ENCODE measurements around the gene RAB9A. TPM values are rescaled to one million over a fixed set of nuclear protein-coding genes. Genes with fewer than 3 reads are reported as not detected.

The RAB9A gene
- total RNA-seq, 2 experiments from 2014 or later = 30.8 to 31.7 TPM

Other genes with a start within 250 kb of the RAB9A start
- 1 to 10 TPM; 2.1 to 2.7 TPM for gene EGFL6, start 119.5 kb upstream of the RAB9A start, total RNA-seq
- gene TCEANC, start 36.0 kb upstream of the RAB9A start, total RNA-seq = 1 to 10 TPM; 1.3 to 1.4 TPM
- 10 to 100 TPM; 16.0 to 19.2 TPM for gene TRAPPC2, start 45.5 kb downstream of the RAB9A start, total RNA-seq
- gene OFD1, start 45.6 kb downstream of the RAB9A start, total RNA-seq = 10 to 100 TPM; 32.4 to 34.5 TPM
- gene GPM6B, start 128.0 kb downstream of the RAB9A start, total RNA-seq = not detected